SIG-M5 treated with dmso at 0.1 percent for 504 hours (cell line): ENCODE results near the gene DPH2.

Experiments
- DNase-seq: peaks from one replicate; lab custom pipeline; 2025; ENCODE audit not compliant: unreplicated experiment; lab: John Stamatoyannopoulos, UW

DPH2 gene

GRCh38 chr1:43944860-43945259, 24.9 kb upstream of the DPH2 start:
- DNase-seq = no peak

- no peak for DNase-seq
Observed at GRCh38 chr1:43945674-43946235, 24.1 kb upstream of the DPH2 start.

GRCh38 chr1:43946236-43947060, 23.4 kb upstream of the DPH2 start, which contains the start of gene IPO13:
IPO13 (plus strand) TSS chr1:43946950; CDS start chr1:43947601, 651 bp downstream.
- DNase-seq = peak; percentile 92

- no peak for DNase-seq
Observed at GRCh38 chr1:43947061-43947873, 22.5 kb upstream of the DPH2 start.

- DNase-seq = no peak
Observed at GRCh38 chr1:43947874-43948437, 21.9 kb upstream of the DPH2 start.

GRCh38 chr1:43949678-43950077, 20.1 kb upstream of the DPH2 start:
- DNase-seq = no peak

- DNase-seq = no peak
Observed at GRCh38 chr1:43951021-43951985, 18.5 kb upstream of the DPH2 start.

GRCh38 chr1:43952731-43953346, 17.0 kb upstream of the DPH2 start:
- no peak for DNase-seq

GRCh38 chr1:43953361-43953760, 16.4 kb upstream of the DPH2 start:
- DNase-seq = no peak

GRCh38 chr1:43954036-43954435, 15.8 kb upstream of the DPH2 start:
- DNase-seq = no peak

- no peak for DNase-seq
Observed at GRCh38 chr1:43956234-43956633, 13.6 kb upstream of the DPH2 start.

- no peak for DNase-seq
Observed at GRCh38 chr1:43957407-43958040, 12.3 kb upstream of the DPH2 start.

- no peak for DNase-seq
Observed at GRCh38 chr1:43958351-43959255, 11.2 kb upstream of the DPH2 start.

- no peak for DNase-seq
Observed at GRCh38 chr1:43960798-43961197, 9.0 kb upstream of the DPH2 start.

GRCh38 chr1:43961692-43962091, 8.1 kb upstream of the DPH2 start:
- DNase-seq = no peak

- no peak for DNase-seq
Observed at GRCh38 chr1:43962324-43962723, 7.5 kb upstream of the DPH2 start.

- peak; percentile 19 for DNase-seq
Observed at GRCh38 chr1:43963006-43963405, 6.8 kb upstream of the DPH2 start.

GRCh38 chr1:43963890-43964289, 5.9 kb upstream of the DPH2 start:
- no peak for DNase-seq
